GM23248 (cell line): ENCODE data around the gene PNLIPRP1.

Experiments used
- EZH2 ChIP-seq: fragments of 200-600 bp; sonication (generic); IDR thresholded peaks from 2 replicates; pipeline ENCODE4 v1.6.1; 2018; ENCODE audit warnings: antibody characterized with exemption, mild to moderate bottlenecking; ENCODE audit not compliant: insufficient read depth, poor library complexity, severe bottlenecking
- EZH2phosphoT487 ChIP-seq: fragments of 200-600 bp; sonication (generic); IDR thresholded peaks from 2 replicates; pipeline ENCODE4 v1.6.1; 2018; ENCODE audit warnings: antibody characterized with exemption, moderate library complexity, mild to moderate bottlenecking, low read depth; ENCODE audit not compliant: insufficient read depth

DNA sequence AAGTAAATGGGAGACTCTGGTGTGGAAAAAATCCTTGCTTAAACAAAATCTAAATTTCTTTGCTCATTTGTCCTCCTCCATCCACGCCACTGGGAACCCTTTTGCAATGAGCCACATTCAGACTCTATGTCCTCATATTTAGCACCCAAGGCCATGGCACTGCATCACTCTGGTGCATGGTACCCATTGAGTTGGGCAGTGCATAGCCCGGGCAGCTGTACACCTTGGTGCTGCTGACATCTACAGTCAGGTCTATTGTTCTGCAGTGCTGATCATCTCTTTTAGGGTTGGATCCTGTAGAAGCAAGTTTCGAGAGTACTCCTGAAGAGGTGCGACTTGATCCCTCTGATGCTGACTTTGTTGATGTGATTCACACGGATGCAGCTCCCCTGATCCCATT lies 6.8 kb downstream of the PNLIPRP1 start:
- TF ChIP-seq EZH2 (no peak), EZH2phosphoT487 (no peak)
